ENCODE measurements around the gene TBC1D1.

DNA sequence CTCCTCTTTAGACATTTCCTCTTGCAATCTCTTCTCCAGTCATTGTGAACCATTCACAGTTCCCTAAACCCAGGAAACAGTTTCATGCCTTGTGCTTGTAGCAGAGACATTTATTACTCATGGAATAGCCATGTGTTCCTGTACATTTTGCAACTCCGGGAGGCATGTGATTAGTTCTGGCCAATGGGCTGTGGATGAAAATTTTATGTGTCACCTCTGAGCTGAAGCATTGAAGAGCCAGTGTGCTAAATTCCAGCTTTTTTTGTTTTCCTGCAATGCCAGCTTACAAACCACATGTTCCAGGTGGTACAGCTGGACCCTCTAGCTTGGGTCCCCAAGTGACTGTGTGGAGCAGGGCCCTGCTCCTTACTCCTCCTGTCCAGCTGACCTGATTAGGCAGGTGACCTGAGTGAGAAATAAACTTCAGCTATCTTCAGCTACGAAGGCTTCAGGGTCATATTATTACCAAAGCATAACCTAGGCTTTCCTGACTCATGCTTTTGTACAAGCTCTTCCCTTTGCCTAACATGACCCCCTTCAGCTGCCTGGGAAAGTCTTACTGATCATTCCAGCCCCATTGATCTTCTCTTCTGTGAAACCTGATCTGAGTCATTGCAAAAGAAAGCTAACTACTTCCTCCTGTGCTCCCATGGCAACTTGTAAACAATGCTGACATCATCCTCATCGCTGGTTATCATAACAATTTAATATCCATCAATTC is 269.8 kb downstream of the TBC1D1 start:
- no peak for TF ChIP-seq POLR2A (IDR thresholded peaks at IDR 0.05; ENCODE audit: low read depth, low read length)
- TF ChIP-seq POLR2AphosphoS5 (IDR thresholded peaks at IDR 0.05; ENCODE audit: low read depth, low read length): no peak
- TF ChIP-seq TAF1 (IDR thresholded peaks at IDR 0.05; ENCODE audit: borderline replicate concordance, low read depth, low read length): no peak
